ENCODE data around the gene EIF2B2. TPM values are rescaled to one million over a fixed set of nuclear protein-coding genes. Genes with fewer than 3 reads are reported as not detected.

EIF2B2 gene
- total and polyA plus RNA-seq, 9 of the 15 experiments (the other 6 are each of a cell fraction or from before 2014, with no cell fraction given) = 10.6 to 94.1 (median 38.9) TPM

GRCh38 chr14:75002392-75003249, at the start of gene EIF2B2 (continued):
- TF ChIP-seq FIP1L1 (IDR thresholded peaks at IDR 0.05; ENCODE audit: low read depth, low read length, poor library complexity, severe bottlenecking) (no peak), PURB (CRISPR knock-in tag; IDR thresholded peaks at IDR 0.05; ENCODE audit: low read depth) (no peak), ZNF766 (CRISPR knock-in tag; conservative IDR thresholded peaks at IDR 0.05) (no peak), RUNX1 (IDR thresholded peaks at IDR 0.05; ENCODE audit: low read depth) (no peak), EGR1 (conservative IDR thresholded peaks at IDR 0.05) (peak; percentile 91), RFX7 (CRISPR knock-in tag; IDR thresholded peaks at IDR 0.05) (no peak), ILK (tag; IDR thresholded peaks at IDR 0.05; ENCODE audit: borderline replicate concordance, low read depth) (no peak), PRMT5 (CRISPR knock-in tag; IDR thresholded peaks at IDR 0.05) (no peak), TARDBP (IDR thresholded peaks at IDR 0.05) (no peak), REST (IDR thresholded peaks at IDR 0.05; ENCODE audit: borderline replicate concordance) (no peak), REST (CRISPR knock-in tag; IDR thresholded peaks at IDR 0.05; ENCODE audit: low read depth) (no peak), ZBTB9 (CRISPR knock-in tag; IDR thresholded peaks at IDR 0.05) (peak; percentile 29; the same call in 1 of the 2 replicates), NR2C2 (CRISPR knock-in tag; IDR thresholded peaks at IDR 0.05) (peak; percentile 94), NR2C2 (tag; IDR thresholded peaks at IDR 0.05) (peak; percentile 99), GTF2B (IDR thresholded peaks at IDR 0.05; ENCODE audit: extremely low read depth, insufficient read length) (no peak)
